HL-60/S4 treated with phorbol 12-myristate 13-acetate at 8.2 ng/mL for 4 days and 3 days (cell line): ENCODE results near the gene LANCL2.
"Not testable (repeated sequence)": the region's sequence is repeated elsewhere in the genome, so short reads cannot be mapped to it uniquely, and the experiment has no call there.

Source experiments
- in situ Hi-C: fragments of 300-500 bp; cut with MboI; formaldehyde crosslinking; loops from 2 replicates; pipeline ENCODE4 v1.15.0; 2022; ENCODE audit warnings: low sequenced_read_pairs

LANCL2 gene, protein sequence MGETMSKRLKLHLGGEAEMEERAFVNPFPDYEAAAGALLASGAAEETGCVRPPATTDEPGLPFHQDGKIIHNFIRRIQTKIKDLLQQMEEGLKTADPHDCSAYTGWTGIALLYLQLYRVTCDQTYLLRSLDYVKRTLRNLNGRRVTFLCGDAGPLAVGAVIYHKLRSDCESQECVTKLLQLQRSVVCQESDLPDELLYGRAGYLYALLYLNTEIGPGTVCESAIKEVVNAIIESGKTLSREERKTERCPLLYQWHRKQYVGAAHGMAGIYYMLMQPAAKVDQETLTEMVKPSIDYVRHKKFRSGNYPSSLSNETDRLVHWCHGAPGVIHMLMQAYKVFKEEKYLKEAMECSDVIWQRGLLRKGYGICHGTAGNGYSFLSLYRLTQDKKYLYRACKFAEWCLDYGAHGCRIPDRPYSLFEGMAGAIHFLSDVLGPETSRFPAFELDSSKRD

GRCh38 chr7:55365205-55365674 lies at the start of gene LANCL2:
LANCL2 (plus strand) TSS chr7:55365337; CDS start chr7:55366026, 689 bp downstream.
- in situ Hi-C loops, result no loop called here

DNA sequence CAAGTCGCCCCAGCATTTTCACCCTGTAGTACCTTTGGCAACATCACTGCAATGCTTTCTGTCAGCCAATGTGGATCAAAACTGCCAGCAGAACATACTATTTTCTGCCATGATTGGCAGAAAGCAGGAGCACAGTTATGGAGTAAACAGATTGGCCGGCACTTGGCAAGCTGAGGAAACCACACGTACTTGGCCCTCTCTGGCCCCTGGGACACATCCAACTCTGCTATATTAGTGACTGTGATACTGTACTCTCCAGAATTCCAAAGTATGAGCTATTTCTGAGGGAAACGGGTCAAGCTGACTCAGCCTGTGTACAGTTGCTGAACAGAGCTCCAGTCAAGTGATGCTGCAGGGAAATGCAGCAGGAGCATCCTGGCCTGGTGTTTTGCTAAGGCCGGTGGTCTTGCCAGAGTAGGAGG lies 39.8 kb upstream of the LANCL2 start:
- in situ Hi-C loops, result no loop called here

GRCh38 chr7:55326081-55326835 lies 38.9 kb upstream of the LANCL2 start:
- in situ Hi-C loops, result no loop called here

- in situ Hi-C loops, result no loop called here
Measured at GRCh38 chr7:55326945-55327626, 38.1 kb upstream of the LANCL2 start.

GRCh38 chr7:55335151-55335550 lies 30.0 kb upstream of the LANCL2 start:
- in situ Hi-C loops, result no loop called here

- in situ Hi-C loops, result no loop called here
Measured at GRCh38 chr7:55335786-55336185, 29.4 kb upstream of the LANCL2 start.

GRCh38 chr7:55336540-55336939 lies 28.6 kb upstream of the LANCL2 start:
- in situ Hi-C loops, result no loop called here

DNA sequence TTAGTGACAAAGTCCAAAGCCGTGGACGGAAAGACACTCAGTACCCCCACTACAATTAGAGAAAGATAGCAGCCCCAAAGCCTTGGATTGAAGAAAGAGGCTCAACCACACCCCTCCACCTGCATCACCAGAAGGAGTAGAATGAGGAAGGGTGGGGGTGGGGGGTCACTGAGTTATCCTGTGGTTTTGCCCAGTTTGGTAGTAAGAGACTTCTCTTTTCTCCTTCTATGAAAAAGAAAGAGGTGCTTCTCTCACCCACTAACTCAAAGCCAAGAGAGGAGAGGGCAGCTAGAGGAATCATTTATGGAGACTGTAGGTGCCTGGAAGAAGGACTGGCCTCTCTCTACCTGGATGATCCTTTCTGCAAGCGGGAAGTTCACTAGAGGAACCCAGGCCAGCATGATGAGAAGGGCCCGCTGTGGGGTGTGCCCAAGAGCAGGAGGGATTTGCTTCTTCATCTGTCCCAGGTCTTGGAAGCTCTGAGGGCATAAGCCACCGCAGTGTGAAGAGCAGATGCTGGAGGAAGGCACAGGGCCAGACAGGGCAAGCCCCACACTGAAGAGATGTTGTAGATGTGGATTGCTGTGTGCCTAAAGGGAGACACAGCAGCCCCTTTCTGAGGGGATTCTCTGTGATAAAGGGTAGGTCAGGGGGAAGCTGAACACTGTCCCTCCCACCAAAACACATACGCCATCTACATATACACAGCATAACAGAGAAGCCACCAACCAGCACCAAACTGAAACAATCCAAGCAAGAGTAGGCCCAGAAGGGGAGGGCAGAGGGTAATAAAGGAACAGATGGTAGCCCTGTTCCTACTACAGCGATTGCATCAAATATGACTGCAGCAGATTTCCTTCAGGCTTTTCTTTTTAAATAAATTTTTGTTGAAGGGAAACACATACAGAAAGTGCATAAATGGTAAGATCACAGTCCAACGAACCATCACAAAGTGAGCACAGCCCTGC lies 25.8 kb upstream of the LANCL2 start:
- in situ Hi-C loops, result no loop called here

DNA sequence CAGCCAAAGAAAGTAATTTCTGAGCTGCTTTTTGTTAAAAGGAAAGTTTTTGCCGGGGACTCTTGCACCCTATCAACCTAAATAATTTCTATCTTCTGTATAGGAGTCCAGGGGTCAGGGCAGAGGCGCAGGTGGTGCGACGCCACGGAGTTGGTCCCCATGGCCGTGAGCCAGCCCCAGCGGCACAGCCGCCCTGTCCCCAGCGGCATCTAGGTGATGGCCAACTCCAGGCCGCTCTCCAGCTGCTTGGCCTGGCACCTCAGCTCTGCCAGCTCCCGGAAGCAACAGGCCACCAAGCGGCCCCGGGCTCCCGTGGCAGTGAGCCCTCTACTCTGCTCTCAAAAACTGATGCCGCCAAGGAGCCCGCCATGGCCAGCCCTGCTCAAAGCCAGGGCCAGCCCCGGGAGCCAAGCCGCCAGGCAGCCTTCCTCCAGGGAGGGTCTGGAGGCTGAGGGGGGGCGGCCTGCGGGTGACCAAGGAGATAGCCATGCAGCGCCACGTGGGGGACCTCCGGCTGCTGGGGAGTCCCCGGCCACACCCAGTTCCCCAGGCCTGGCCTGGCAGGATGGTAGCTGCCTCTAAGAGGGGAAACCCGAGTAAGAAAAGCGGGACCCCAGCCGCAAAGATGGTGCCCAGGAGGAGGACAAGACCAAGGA lies 22.8 kb upstream of the LANCL2 start:
- in situ Hi-C loops, result no loop called here

DNA sequence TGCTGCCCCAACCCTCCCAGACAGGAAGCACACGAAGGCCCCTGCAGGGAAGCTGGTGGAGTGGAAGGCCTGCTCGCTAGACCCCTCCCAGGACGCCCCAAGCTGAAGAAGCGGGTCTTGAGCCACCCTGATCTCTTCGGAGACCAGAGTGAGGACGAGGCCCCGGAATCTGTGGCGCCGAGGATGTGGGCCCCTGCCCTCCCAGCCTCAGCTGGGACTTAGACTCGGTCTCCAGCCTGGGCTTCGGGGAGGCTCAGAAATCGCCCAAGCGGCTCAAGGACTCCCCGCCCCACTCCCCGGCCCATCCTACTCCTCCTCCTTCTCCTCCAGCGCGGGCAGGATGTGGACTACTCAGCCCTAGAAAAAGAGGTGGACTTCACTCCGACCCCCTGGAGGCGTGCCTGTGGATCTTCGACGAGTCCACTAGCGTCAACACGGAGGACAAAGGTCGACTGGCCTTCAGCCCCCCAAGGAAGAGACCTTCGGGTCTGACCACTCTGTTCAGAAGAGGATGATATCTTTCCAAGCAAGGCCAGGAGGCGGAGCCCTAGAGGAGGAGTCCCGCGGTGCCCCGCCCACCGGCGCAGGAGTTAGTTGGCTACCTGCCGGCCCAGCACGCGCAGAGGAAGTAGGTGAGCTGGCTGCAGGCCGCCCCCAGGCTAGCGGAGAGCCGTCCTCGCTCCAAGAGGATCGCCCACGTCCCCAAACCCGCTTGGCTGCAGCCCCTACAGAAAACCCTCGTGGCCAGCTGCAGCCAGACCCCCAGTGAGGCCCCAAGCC lies 21.9 kb upstream of the LANCL2 start:
- in situ Hi-C loops, result no loop called here

DNA sequence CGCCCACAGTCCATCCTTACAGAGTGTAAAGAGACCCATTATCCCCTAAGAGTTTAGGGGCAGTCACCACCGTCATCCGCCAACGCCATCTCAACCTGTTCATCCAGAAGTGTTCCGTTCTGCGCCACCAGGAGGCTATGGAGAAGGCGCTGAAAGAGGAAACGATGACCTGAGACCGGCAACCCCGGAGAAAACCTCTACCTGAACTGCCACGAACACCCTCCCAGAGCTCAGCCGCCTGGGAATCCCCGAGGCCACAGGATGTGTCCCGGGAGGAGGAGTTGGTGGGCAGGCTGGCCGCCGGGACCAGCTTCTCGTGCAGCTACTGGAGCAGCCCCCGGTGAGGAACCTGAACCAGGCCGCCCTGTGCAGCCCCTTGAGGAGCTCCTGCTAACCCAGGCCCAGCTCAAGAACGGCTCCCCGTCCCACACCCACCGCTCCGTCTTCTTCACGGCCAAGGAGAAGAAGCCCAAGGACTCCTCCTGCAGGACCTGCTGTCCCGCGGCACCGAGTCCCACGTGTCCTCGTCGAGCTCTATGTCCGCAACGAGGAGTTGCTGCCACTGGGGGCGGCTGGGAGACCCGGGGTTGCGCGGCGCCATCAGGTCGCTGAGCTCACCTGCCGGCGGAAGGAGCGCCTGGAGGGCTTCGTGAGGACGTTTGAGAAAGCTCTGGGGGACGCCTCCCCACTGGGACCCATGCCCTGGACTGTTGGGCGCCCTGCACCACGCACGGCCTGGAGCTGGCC lies 21.1 kb upstream of the LANCL2 start:
- in situ Hi-C loops, result no loop called here

DNA sequence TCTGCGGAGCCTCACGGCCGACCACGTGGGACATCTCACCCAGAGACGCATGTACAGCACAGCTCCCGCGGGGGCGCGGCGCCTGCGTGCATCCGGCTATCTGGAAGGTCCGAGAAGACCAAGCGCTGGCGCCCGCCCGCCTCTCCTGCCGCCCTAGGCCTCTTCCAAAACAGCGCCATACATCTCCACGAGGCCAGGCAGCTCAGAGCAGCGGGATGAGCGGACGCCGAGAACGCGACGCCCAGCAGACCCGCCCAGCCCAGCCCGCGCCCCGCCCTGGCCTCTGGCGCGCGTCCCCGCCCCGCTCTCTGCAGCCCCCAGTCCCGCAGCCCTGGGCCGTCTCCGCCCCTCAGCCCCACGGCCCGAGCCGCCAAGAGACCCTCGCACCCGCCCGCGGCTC lies 20.3 kb upstream of the LANCL2 start:
- in situ Hi-C loops, result no loop called here

GRCh38 chr7:55345292-55345691 lies 19.8 kb upstream of the LANCL2 start:
- in situ Hi-C loops, result no loop called here

- in situ Hi-C loops, result no loop called here
Measured at GRCh38 chr7:55348502-55348901, 16.6 kb upstream of the LANCL2 start.

DNA sequence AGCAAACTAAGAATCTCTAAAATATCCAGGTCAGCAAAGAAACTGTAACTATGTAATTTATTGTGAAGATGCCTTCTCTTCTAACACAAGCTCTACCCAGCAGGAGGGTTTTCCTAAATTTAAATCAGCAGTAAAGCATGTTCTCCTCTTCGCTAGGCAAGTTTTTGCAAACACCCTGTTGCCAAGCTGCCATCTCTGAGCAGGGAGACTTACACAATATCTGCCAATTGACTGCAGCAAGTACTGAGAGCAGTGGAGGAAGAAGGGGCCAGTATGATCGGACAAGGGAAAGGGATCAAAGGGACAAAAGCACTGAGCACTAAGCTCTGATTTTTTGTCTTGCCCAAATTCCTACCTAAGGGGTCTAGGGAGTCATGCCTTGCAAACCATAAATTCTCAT lies 16.0 kb upstream of the LANCL2 start:
- in situ Hi-C loops, result no loop called here

GRCh38 chr7:55350281-55350680 lies 14.9 kb upstream of the LANCL2 start:
- in situ Hi-C loops, result no loop called here

DNA sequence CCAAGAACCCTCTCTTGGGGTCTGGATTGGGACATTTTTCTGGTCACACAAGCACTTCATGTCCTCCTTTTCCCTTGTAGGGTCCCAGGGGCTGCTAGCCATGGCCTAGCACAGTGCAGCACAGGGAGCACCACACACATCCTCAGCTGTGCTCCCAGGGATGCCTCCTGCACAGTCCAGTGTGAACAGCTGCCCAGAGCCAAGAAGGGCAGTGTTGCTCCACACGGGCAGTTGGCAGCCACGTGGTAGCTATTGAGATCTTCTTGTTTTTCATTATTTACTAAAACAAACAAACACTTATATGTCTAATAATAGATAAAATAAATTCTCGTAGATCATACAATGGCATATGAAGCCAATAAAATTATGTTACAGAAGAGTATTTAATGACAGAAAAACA lies 13.9 kb upstream of the LANCL2 start:
- in situ Hi-C loops, result no loop called here

GRCh38 chr7:55352947-55353273 lies 12.2 kb upstream of the LANCL2 start:
- in situ Hi-C loops, result not testable (repeated sequence)
